Transverse colon (tissue), 4 donors: ENCODE measurements around the gene GLIS1. TPM values are rescaled to one million over a fixed set of nuclear protein-coding genes. Genes with fewer than 3 reads are reported as not detected.

ENCODE experiments used
- DNase-seq: peaks from one replicate; pipeline ENCODE4 v3.0.0-alpha.2; 2019
- H3K27ac ChIP-seq, 4 donors: fragments of 200-600 bp; sonication (generic); 2 replicates each; pipeline ENCODE4 v1.5.1; 2016 to 2018; ENCODE audit warnings: inconsistent platforms in 4 of 4
- H3K27me3 ChIP-seq: fragments of 200-600 bp; sonication (generic); 2 replicates; pipeline ENCODE4 v1.5.1; 2017; ENCODE audit warnings: inconsistent platforms
- H3K36me3 ChIP-seq, 4 donors: fragments of 200-600 bp; sonication (generic); 2 replicates each; pipeline ENCODE4 v1.5.1; 2017 to 2019; ENCODE audit warnings: inconsistent platforms in 4 of 4
- H3K4me1 ChIP-seq, 4 donors: fragments of 200-600 bp; sonication (generic); 2 replicates each; pipeline ENCODE4 v1.5.1; 2017 to 2020; ENCODE audit warnings: inconsistent platforms in 4 of 4
- H3K4me3 ChIP-seq, 4 donors: fragments of 200-600 bp; sonication (generic); 1 replicate in 1 of 4; 2 replicates in 3 of 4; pipeline versions ENCODE4 v1.5.1 to v1.6.1; 2017 to 2019; ENCODE audit warnings: inconsistent platforms in 4 of 4
- H3K9me3 ChIP-seq, 2 donors: fragments of 200-600 bp; sonication (generic); 2 replicates each; pipeline ENCODE4 v1.5.1; 2017 to 2019; ENCODE audit warnings: inconsistent platforms in 2 of 2
- CTCF ChIP-seq, 5 experiments: fragments of 200-600 bp in 3 of 5; fragments of 450-650 bp in 2 of 5; sonication (generic) in 3 of 5; IDR thresholded peaks; 1 replicate in 2 of 5; 2 replicates in 3 of 5; pipeline ENCODE4 v1.5.1; 2016 to 2017; ENCODE audit warnings: antibody characterized with exemption in 5 of 5, inconsistent platforms in 3 of 5, mild to moderate bottlenecking in 2 of 5, moderate library complexity in 1 of 5
- EP300 ChIP-seq: sonication (generic); formaldehyde crosslinking; IDR thresholded peaks from one replicate; pipeline ENCODE4 v1.6.1; 2017; ENCODE audit warnings: antibody characterized with exemption, low read depth
- POLR2A ChIP-seq: fragments of 450-650 bp; IDR thresholded peaks from one replicate; pipeline ENCODE4 v1.6.1; 2016; ENCODE audit warnings: antibody characterized with exemption, mild to moderate bottlenecking, moderate library complexity
- POLR2AphosphoS5 ChIP-seq, 3 donors: sonication (generic); formaldehyde crosslinking; IDR thresholded peaks; one replicate each; pipeline ENCODE4 v1.6.1; 2016; ENCODE audit warnings: antibody characterized with exemption in 3 of 3
- WGBS, 2 donors: methylation state at CpG; one replicate each; pipeline ENCODE4 v1.1.5; 2018; ENCODE audit warnings: low coverage in 1 of 2; 5-methylcytosine and 5-hydroxymethylcytosine counted together
- in situ Hi-C, 4 donors: fragments of 200-750 bp; cut with MboI; loops; one replicate each; pipeline versions ENCODE4 v1.15.0 to v1.15.1; 2017; ENCODE audit warnings: low sequenced_read_pairs in 3 of 4, low pct_ligation_motif_present in 1 of 4, low pct_unique_long_range_greater_than_20kb in 1 of 4
- intact Hi-C: fragments of 100-400 bp; cut with DNase I; formaldehyde crosslinking; loops from one replicate; pipeline ENCODE4 v1.15.1; 2023; ENCODE audit warnings: low total_unique reads
- total RNA-seq, 4 donors: library from RNA; depleted of rRNA; stranded (reverse); fragments of >200 nt; gene quantifications; one replicate each; pipeline ENCODE4 v1.1.0, GENCODE V29; 2016

Gene GLIS1
- total RNA-seq, 4 donors from 2014 or later: 0.16 to 0.75 (median 0.27) TPM; not detected in 1

- in situ Hi-C loops: no loop called here
- no peaks in the 10 kb centered on the region for H3K36me3 ChIP-seq
- no peaks in the 10 kb centered on the region for H3K4me1 ChIP-seq
- no peak for DNase-seq
- TF ChIP-seq EP300 (no peak), POLR2AphosphoS5 (IDR thresholded peaks at IDR 0.05) (no peak), CTCF (IDR thresholded peaks at IDR 0.05) (no peak), POLR2A (no peak)
- no peaks in the 10 kb centered on the region for H3K27me3 ChIP-seq
- intact Hi-C loops: no loop called here
- 89% methylated on average over 4 of the region's 4 CpGs; no CpG with 5 or more reads in 1 of the 2 donors for WGBS, 2 donors
- no peak overlapping the region for H3K4me3 ChIP-seq
- H3K27ac ChIP-seq: no peak overlapping the region
- H3K9me3 ChIP-seq: no peaks in the 10 kb centered on the region
Observed at GRCh38 chr1:53580009-53580400, 159.0 kb downstream of the GLIS1 start.

DNA sequence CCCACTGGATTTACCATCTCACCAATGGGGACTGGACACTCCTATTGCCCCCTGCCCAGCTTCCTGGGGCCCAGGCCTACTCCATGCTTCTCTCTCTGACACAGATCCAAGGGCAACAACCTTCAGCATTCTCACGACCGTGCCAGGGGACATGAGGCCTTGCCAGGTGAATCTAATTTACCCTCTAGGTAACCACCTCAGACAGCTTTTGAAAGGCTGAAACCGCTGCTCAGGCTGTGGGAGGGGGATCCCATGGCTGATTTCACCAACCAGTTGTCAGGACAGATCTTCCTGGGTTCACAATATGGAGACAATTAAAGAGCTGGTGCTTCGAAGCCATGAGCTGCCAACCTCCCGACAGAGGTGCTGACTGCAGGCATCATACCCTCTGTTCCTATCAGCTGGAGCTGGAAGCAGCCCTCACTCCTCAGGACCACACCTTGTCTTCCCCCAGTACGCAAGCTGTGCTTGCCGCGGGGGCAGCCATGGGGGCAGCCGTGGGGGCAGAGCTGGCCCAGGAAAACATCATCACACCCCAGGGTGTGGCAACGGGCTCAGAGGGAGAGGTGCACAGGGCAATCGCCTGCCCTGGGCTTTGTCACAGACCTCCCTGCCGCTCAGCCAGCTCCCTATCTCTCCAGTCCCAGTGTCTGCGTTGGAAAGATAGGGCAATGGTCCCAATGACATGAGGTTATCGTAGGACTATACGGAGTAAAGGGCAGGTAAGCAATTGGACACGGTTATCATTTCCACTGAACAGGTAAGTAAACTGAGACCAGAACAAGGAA, 159.5 kb downstream of the GLIS1 start:
- intact Hi-C loops: no loop called here
- 75% methylated on average over 14 of the region's 16 CpGs; no CpG with 5 or more reads in 1 of the 2 donors for WGBS, 2 donors
- no peak for DNase-seq
- no peak overlapping the region for H3K4me3 ChIP-seq
- in situ Hi-C loops: no loop called here
- H3K36me3 ChIP-seq: no peaks in the 10 kb centered on the region
- H3K27me3 ChIP-seq: no peaks in the 10 kb centered on the region
- H3K9me3 ChIP-seq: no peaks in the 10 kb centered on the region
- no peaks in the 10 kb centered on the region for H3K4me1 ChIP-seq
- H3K27ac ChIP-seq: no peak overlapping the region
- TF ChIP-seq POLR2A (no peak), EP300 (no peak), POLR2AphosphoS5 (IDR thresholded peaks at IDR 0.05) (no peak), CTCF (IDR thresholded peaks at IDR 0.05) (no peak)

DNA sequence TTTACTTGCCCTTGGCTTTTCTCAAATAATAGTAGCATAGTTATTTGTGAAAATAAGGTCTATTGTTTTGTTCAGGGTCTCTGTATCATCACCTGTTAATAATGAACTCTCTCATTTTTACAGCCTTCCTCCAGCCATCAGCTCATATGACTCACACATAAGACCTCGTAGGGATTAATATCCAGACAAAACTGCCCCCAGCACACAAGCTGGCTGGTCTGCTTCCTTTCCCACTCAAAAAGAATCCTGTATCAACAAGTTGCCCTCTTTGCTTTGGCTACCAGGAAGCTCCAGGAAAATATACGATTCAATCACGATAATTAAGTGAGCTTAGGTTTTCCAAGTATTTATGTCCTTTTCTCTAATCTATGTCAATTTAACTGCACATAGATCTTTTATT, 160.6 kb downstream of the GLIS1 start:
- Histone ChIP-seq H3K27ac (no peak overlapping the region), H3K4me3 (no peak overlapping the region), H3K36me3 (no peaks in the 10 kb centered on the region), H3K27me3 (no peaks in the 10 kb centered on the region), H3K9me3 (no peaks in the 10 kb centered on the region), H3K4me1 (no peaks in the 10 kb centered on the region)
- TF ChIP-seq CTCF (IDR thresholded peaks at IDR 0.05) (no peak), POLR2AphosphoS5 (IDR thresholded peaks at IDR 0.05) (no peak), EP300 (no peak), POLR2A (no peak)
- no peak for DNase-seq
- in situ Hi-C loops (no loop called here), intact Hi-C loops (no loop called here)
- 84 to 85% methylated on average over 3 of the region's 3 CpGs for WGBS, 2 donors

GRCh38 chr1:53577761-53578100, 161.2 kb downstream of the GLIS1 start:
- 86% methylated on average over 4 of the region's 4 CpGs; no CpG with 5 or more reads in 1 of the 2 donors for WGBS, 2 donors
- no peak for DNase-seq
- H3K27ac ChIP-seq: no peak overlapping the region

More at GRCh38 chr1:53577761-53578100, 161.2 kb downstream of the GLIS1 start:
- intact Hi-C loops (no loop called here), in situ Hi-C loops (no loop called here)
- Histone ChIP-seq H3K9me3 (no peaks in the 10 kb centered on the region), H3K4me1 (peaks cover 0 to 1% (median 0%) of the 10 kb centered on the region in 4 donors), H3K4me3 (no peak overlapping the region), H3K36me3 (no peaks in the 10 kb centered on the region), H3K27me3 (no peaks in the 10 kb centered on the region)
- TF ChIP-seq POLR2A: no peak
- TF ChIP-seq POLR2AphosphoS5 (IDR thresholded peaks at IDR 0.05): no peak
- TF ChIP-seq EP300: no peak
- TF ChIP-seq CTCF (IDR thresholded peaks at IDR 0.05): no peak
